ENCODE measurements around the gene CPLX1.

DNA sequence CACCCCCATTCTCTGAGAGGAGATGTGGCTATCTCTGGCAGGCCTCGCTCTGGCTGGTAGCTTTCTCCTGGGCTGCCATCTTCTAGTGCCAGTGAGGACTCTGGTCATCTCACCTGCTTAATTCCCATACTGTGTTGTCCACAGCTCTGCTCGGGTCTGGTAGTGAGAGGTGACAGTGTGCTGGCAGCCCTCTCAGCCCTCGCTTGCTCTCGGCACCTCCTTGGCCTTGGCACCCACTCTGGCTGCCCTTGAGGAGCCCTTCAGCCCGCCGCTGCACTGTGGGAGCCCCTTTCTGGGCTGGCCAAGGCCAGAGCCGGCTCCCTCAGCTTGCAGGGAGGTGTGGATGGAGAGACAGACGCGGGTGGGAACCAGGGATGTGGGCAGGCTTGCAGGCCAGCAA lies 52.7 kb downstream of the CPLX1 start:
- TF ChIP-seq POLR2A (IDR thresholded peaks at IDR 0.05) (no peak), EP300 (IDR thresholded peaks at IDR 0.05) (no peak)
- TF ChIP-seq, protein P1, sequence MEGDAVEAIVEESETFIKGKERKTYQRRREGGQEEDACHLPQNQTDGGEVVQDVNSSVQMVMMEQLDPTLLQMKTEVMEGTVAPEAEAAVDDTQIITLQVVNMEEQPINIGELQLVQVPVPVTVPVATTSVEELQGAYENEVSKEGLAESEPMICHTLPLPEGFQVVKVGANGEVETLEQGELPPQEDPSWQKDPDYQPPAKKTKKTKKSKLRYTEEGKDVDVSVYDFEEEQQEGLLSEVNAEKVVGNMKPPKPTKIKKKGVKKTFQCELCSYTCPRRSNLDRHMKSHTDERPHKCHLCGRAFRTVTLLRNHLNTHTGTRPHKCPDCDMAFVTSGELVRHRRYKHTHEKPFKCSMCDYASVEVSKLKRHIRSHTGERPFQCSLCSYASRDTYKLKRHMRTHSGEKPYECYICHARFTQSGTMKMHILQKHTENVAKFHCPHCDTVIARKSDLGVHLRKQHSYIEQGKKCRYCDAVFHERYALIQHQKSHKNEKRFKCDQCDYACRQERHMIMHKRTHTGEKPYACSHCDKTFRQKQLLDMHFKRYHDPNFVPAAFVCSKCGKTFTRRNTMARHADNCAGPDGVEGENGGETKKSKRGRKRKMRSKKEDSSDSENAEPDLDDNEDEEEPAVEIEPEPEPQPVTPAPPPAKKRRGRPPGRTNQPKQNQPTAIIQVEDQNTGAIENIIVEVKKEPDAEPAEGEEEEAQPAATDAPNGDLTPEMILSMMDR (IDR thresholded peaks at IDR 0.05), result no peak

All from gastroesophageal sphincter (tissue), 3 donors.